HEK293 (cell line): ENCODE results near the gene NCBP1.

ENCODE experiments used
- CTCF ChIA-PET: fragments of 350-600 bp; formaldehyde crosslinking; extraction: SDS; loops from one replicate; lab custom pipeline; 2021; ENCODE audit warnings: antibody characterized with exemption; lab: Yijun Ruan, JAX
- POLR2A ChIA-PET: fragments of 300-600 bp; formaldehyde crosslinking; extraction: SDS; loops from one replicate; lab custom pipeline; 2020; ENCODE audit warnings: antibody characterized with exemption, inconsistent platforms; lab: Yijun Ruan, JAX
- H3K27ac ChIP-seq: fragments of 200-500 bp; sonication (Bioruptor generic); 2 replicates; pipeline ENCODE4 v1.5.1; 2014; ENCODE audit warnings: low read depth, low read length, control low read depth, inconsistent platforms; ENCODE audit errors: extremely low read depth
- H3K36me3 ChIP-seq, 2 experiments: fragments of 200-500 bp in 1 of 2; sonication (Bioruptor generic) in 1 of 2; 1 replicate in 1 of 2; 2 replicates in 1 of 2; pipeline ENCODE4 v1.5.1; 2014 to 2017; ENCODE audit warnings: inconsistent platforms in 2 of 2, low read length in 2 of 2; ENCODE audit not compliant: control insufficient read depth in 2 of 2, insufficient read depth in 1 of 2
- H3K4me1 ChIP-seq: fragments of 200-500 bp; sonication (Bioruptor generic); 2 replicates; pipeline ENCODE4 v1.5.1; 2014; ENCODE audit warnings: mild to moderate bottlenecking, low read length, inconsistent platforms; ENCODE audit not compliant: control insufficient read depth, insufficient read depth
- H3K4me3 ChIP-seq: 2 replicates; pipeline ENCODE4 v1.5.1; 2011; ENCODE audit warnings: low read depth, mild to moderate bottlenecking, control low read depth, low read length, moderate library complexity
- H3K9me3 ChIP-seq: fragments of 200-500 bp; sonication (Bioruptor generic); 2 replicates; pipeline ENCODE4 v1.5.1; 2014; ENCODE audit warnings: low read depth, low read length, inconsistent platforms; ENCODE audit not compliant: control insufficient read depth, insufficient read depth
- BCL11B ChIP-seq: fragments of 450-650 bp; formaldehyde crosslinking; IDR thresholded peaks from 2 replicates; pipeline ENCODE4 v1.5.1; 2016; ENCODE audit warnings: low read depth, missing biosample characterization, missing genetic modification characterization
- GLI2 ChIP-seq: fragments of 450-650 bp; formaldehyde crosslinking; IDR thresholded peaks from 2 replicates; pipeline ENCODE4; 2017; ENCODE audit warnings: missing biosample characterization, missing genetic modification characterization, low read depth, borderline replicate concordance
- HOXA7 ChIP-seq: sonication (generic); formaldehyde crosslinking; IDR thresholded peaks from 2 replicates; pipeline ENCODE4 v1.8.1; 2022; ENCODE audit warnings: missing genetic modification reagents, borderline replicate concordance
- HOXD13 ChIP-seq: sonication (generic); formaldehyde crosslinking; IDR thresholded peaks from 2 replicates; pipeline ENCODE4 v1.8.0; 2022; ENCODE audit warnings: missing genetic modification reagents, borderline replicate concordance
- INSM2 ChIP-seq: fragments of 450-650 bp; formaldehyde crosslinking; IDR thresholded peaks from 2 replicates; pipeline ENCODE4 v1.5.1; 2016; ENCODE audit warnings: missing biosample characterization, missing genetic modification characterization
- KLF7 ChIP-seq: fragments of 450-650 bp; formaldehyde crosslinking; IDR thresholded peaks from 2 replicates; pipeline ENCODE4 v1.5.1; 2016; ENCODE audit warnings: missing biosample characterization, missing genetic modification characterization, borderline replicate concordance
- KLF8 ChIP-seq: fragments of 450-650 bp; formaldehyde crosslinking; IDR thresholded peaks from 2 replicates; pipeline ENCODE4 v1.5.1; 2016; ENCODE audit warnings: missing biosample characterization, missing genetic modification characterization
- MZF1 ChIP-seq: fragments of 450-650 bp; formaldehyde crosslinking; IDR thresholded peaks from 2 replicates; pipeline ENCODE4 v1.5.1; 2017; ENCODE audit warnings: missing biosample characterization, missing genetic modification characterization, borderline replicate concordance
- PRDM6 ChIP-seq: fragments of 450-650 bp; formaldehyde crosslinking; IDR thresholded peaks from 2 replicates; pipeline ENCODE4 v1.5.1; 2017; ENCODE audit warnings: missing biosample characterization, missing genetic modification characterization
- SCRT1 ChIP-seq: fragments of 450-650 bp; formaldehyde crosslinking; IDR thresholded peaks from 2 replicates; pipeline ENCODE4 v1.5.1; 2016; ENCODE audit warnings: missing biosample characterization, missing genetic modification characterization, borderline replicate concordance
- ZBTB1 ChIP-seq: fragments of 450-650 bp; formaldehyde crosslinking; IDR thresholded peaks from 2 replicates; pipeline ENCODE4 v1.5.1; 2016; ENCODE audit warnings: missing biosample characterization, missing genetic modification characterization
- ZBTB48 ChIP-seq: fragments of 450-650 bp; formaldehyde crosslinking; IDR thresholded peaks from 2 replicates; pipeline ENCODE4 v1.5.1; 2016; ENCODE audit warnings: missing biosample characterization, missing genetic modification characterization
- ZEB2 ChIP-seq: fragments of 450-650 bp; formaldehyde crosslinking; IDR thresholded peaks from 2 replicates; pipeline ENCODE4 v1.5.1; 2016; ENCODE audit warnings: missing biosample characterization, missing genetic modification characterization
- ZFP37 ChIP-seq: fragments of 450-650 bp; formaldehyde crosslinking; IDR thresholded peaks from 2 replicates; pipeline ENCODE4 v1.5.1; 2016; ENCODE audit warnings: missing biosample characterization, missing genetic modification characterization
- ZNF112 ChIP-seq: fragments of 450-650 bp; formaldehyde crosslinking; IDR thresholded peaks from 2 replicates; pipeline ENCODE4 v1.5.0; 2017; ENCODE audit warnings: missing biosample characterization, missing genetic modification characterization
- ZNF121 ChIP-seq: fragments of 450-650 bp; formaldehyde crosslinking; IDR thresholded peaks from 2 replicates; pipeline ENCODE4 v1.5.1; 2016; ENCODE audit warnings: missing biosample characterization, missing genetic modification characterization
- ZNF155 ChIP-seq: fragments of 450-650 bp; formaldehyde crosslinking; IDR thresholded peaks from 2 replicates; pipeline ENCODE4 v1.5.1; 2016; ENCODE audit warnings: missing biosample characterization, missing genetic modification characterization
- ZNF2 ChIP-seq: fragments of 450-650 bp; formaldehyde crosslinking; IDR thresholded peaks from 2 replicates; pipeline ENCODE4 v1.5.1; 2016; ENCODE audit warnings: missing biosample characterization, missing genetic modification characterization
- ZNF214 ChIP-seq: fragments of 450-650 bp; formaldehyde crosslinking; IDR thresholded peaks from 2 replicates; pipeline ENCODE4 v1.5.1; 2017; ENCODE audit warnings: missing biosample characterization, mild to moderate bottlenecking, missing genetic modification characterization, borderline replicate concordance
- ZNF221 ChIP-seq: fragments of 450-650 bp; formaldehyde crosslinking; IDR thresholded peaks from 2 replicates; pipeline ENCODE4 v1.5.1; 2017; ENCODE audit warnings: missing biosample characterization, missing genetic modification characterization, borderline replicate concordance
- ZNF223 ChIP-seq: fragments of 450-650 bp; formaldehyde crosslinking; IDR thresholded peaks from 2 replicates; pipeline ENCODE4 v1.5.1; 2016; ENCODE audit warnings: missing biosample characterization, missing genetic modification characterization
- ZNF239 ChIP-seq: fragments of 450-650 bp; formaldehyde crosslinking; IDR thresholded peaks from 2 replicates; pipeline ENCODE4 v1.5.1; 2016; ENCODE audit warnings: missing biosample characterization, missing genetic modification characterization
- ZNF324 ChIP-seq: fragments of 450-650 bp; formaldehyde crosslinking; IDR thresholded peaks from 2 replicates; pipeline ENCODE4 v1.5.1; 2016; ENCODE audit warnings: missing biosample characterization, missing genetic modification characterization
- ZNF423 ChIP-seq: fragments of 450-650 bp; formaldehyde crosslinking; IDR thresholded peaks from 2 replicates; pipeline ENCODE4 v1.5.1; 2016; ENCODE audit warnings: missing biosample characterization, missing genetic modification characterization
- ZNF433 ChIP-seq: fragments of 450-650 bp; formaldehyde crosslinking; IDR thresholded peaks from 2 replicates; pipeline ENCODE4 v1.5.1; 2016; ENCODE audit warnings: missing biosample characterization, missing genetic modification characterization, low read depth
- ZNF510 ChIP-seq: fragments of 450-650 bp; formaldehyde crosslinking; IDR thresholded peaks from 2 replicates; pipeline ENCODE4 v1.5.1; 2018; ENCODE audit warnings: mild to moderate bottlenecking, missing genetic modification characterization, missing biosample characterization; ENCODE audit not compliant: insufficient replicate concordance
- ZNF530 ChIP-seq: fragments of 450-650 bp; formaldehyde crosslinking; IDR thresholded peaks from 2 replicates; pipeline ENCODE4 v1.5.1; 2016; ENCODE audit warnings: low read depth, missing biosample characterization, missing genetic modification characterization
- ZNF544 ChIP-seq: fragments of 450-650 bp; formaldehyde crosslinking; IDR thresholded peaks from 2 replicates; pipeline ENCODE4 v1.5.0; 2017; ENCODE audit warnings: missing biosample characterization, missing genetic modification characterization
- ZNF571 ChIP-seq: fragments of 450-650 bp; formaldehyde crosslinking; IDR thresholded peaks from 2 replicates; pipeline ENCODE4 v1.5.0; 2017; ENCODE audit warnings: missing biosample characterization, missing genetic modification characterization
- ZNF660 ChIP-seq: fragments of 450-650 bp; IDR thresholded peaks from 2 replicates; pipeline ENCODE4 v1.5.1; 2018; ENCODE audit warnings: missing biosample characterization, mild to moderate bottlenecking, missing genetic modification characterization
- ZNF707 ChIP-seq: fragments of 450-650 bp; formaldehyde crosslinking; IDR thresholded peaks from 2 replicates; pipeline ENCODE4 v1.5.1; 2016; ENCODE audit warnings: missing biosample characterization, missing genetic modification characterization
- ZSCAN4 ChIP-seq: fragments of 450-650 bp; formaldehyde crosslinking; IDR thresholded peaks from 2 replicates; pipeline ENCODE4 v1.5.1; 2017; ENCODE audit warnings: missing biosample characterization, missing genetic modification characterization

The NCBP1 gene

GRCh38 chr9:97604901-97605645 is 28.5 kb upstream of the NCBP1 start (continued):
- TF ChIP-seq ZNF423 (tag by site-specific recombination) = no peak
- no peak for TF ChIP-seq ZNF221 (tag by site-specific recombination)
- no peak for TF ChIP-seq ZFP37 (tag by site-specific recombination)
- no peak for TF ChIP-seq SCRT1 (tag by site-specific recombination)

- no peaks in the 10 kb centered on the region for H3K9me3 ChIP-seq
- H3K4me1 ChIP-seq = no peaks in the 10 kb centered on the region
- ChIA-PET CTCF (interaction anchor here (0.6 to 13.2 kb wide), 59 partner anchors 9 to 1465 kb away, joined by 3 to 255 read pairs (median 4); partner anchors contain the start of genes TDRD7, TMOD1, TSTD2 and XPA), POLR2A (interaction anchor here (0.6 to 1.0 kb wide), 2 partner anchors 18 kb away, joined by 3 to 7 read pairs; partner anchors contain the start of genes NCBP1 and TSTD2)
- peaks cover 0 to 70% of the 10 kb centered on the region in 2 experiments; a peak in 2 of 3 replicates for H3K36me3 ChIP-seq
- H3K4me3 ChIP-seq = no peak overlapping the region
- H3K27ac ChIP-seq = no peak overlapping the region
- TF ChIP-seq ZNF660 (tag by site-specific recombination) = 0 out of 2 replicates have a peak, but pooled peaks have one; percentile 48
- TF ChIP-seq INSM2 = no peak
- no peak for TF ChIP-seq ZBTB1 (tag by site-specific recombination)
- TF ChIP-seq MZF1 (tag by site-specific recombination) = no peak
- no peak for TF ChIP-seq KLF7 (tag by site-specific recombination)
- TF ChIP-seq ZNF214 (tag by site-specific recombination) = no peak
- no peak for TF ChIP-seq ZNF112
- peak; percentile 18; the same call in 1 of the 2 replicates for TF ChIP-seq ZNF121 (tag by site-specific recombination)
- TF ChIP-seq KLF8 (tag by site-specific recombination) = no peak
- TF ChIP-seq ZBTB48 (tag by site-specific recombination) = no peak
- no peak for TF ChIP-seq HOXD13 (CRISPR knock-in tag)
- TF ChIP-seq HOXA7 (CRISPR knock-in tag) = no peak
- TF ChIP-seq GLI2 (tag by site-specific recombination) = no peak
- TF ChIP-seq ZNF324 (tag by site-specific recombination) = no peak
- TF ChIP-seq ZNF223 (tag by site-specific recombination) = no peak
- no peak for TF ChIP-seq ZNF510
- TF ChIP-seq ZNF571 (tag by site-specific recombination) = no peak
- no peak for TF ChIP-seq ZNF239 (tag by site-specific recombination)
- TF ChIP-seq ZNF544 = no peak
- no peak for TF ChIP-seq BCL11B (tag by site-specific recombination)
- TF ChIP-seq ZSCAN4 (tag by site-specific recombination) = no peak
- no peak for TF ChIP-seq SCRT1 (tag by site-specific recombination)
- no peak for TF ChIP-seq ZNF155 (tag by site-specific recombination)
- TF ChIP-seq ZEB2 (tag by site-specific recombination) = no peak
- TF ChIP-seq ZNF433 (tag by site-specific recombination) = no peak
- no peak for TF ChIP-seq PRDM6 (tag by site-specific recombination)
- no peak for TF ChIP-seq ZNF707 (tag by site-specific recombination)
- TF ChIP-seq ZNF530 (tag by site-specific recombination) = no peak
- TF ChIP-seq ZNF2 (tag by site-specific recombination) = no peak
Measured at GRCh38 chr9:97615439-97616072, 18.1 kb upstream of the NCBP1 start.
